MM.1S (cell line): Measurements from ENCODE around the gene ITGA5.

Source experiments
- CTCF ChIP-seq: fragments of 300-600 bp; sonication (generic); IDR thresholded peaks from 2 replicates; pipeline ENCODE4 v1.5.1; 2016; ENCODE audit warnings: antibody characterized with exemption, low read length, mixed read lengths
- EZH2 ChIP-seq: fragments of 300-600 bp; sonication (generic); optimal IDR thresholded peaks from 2 replicates; pipeline ENCODE3; 2017; ENCODE audit warnings: low read depth, mild to moderate bottlenecking, antibody characterized with exemption, low read length, mixed read lengths
- EZH2phosphoT487 ChIP-seq: fragments of 300-600 bp; sonication (generic); IDR thresholded peaks from 2 replicates; pipeline ENCODE4 v1.6.1; 2018; ENCODE audit warnings: antibody characterized with exemption, low read length

- TF ChIP-seq CTCF (peak; percentile 78), EZH2 (no peak), EZH2phosphoT487 (no peak)
Measured at GRCh38 chr12:54439521-54440255, 20.6 kb upstream of the ITGA5 start.
